Ascending aorta (tissue), 2 donors: ENCODE measurements around the gene EPB41L4A. TPM values are rescaled to one million over a fixed set of nuclear protein-coding genes. Genes with fewer than 3 reads are reported as not detected.

Experiments used
- DNase-seq, 2 donors: peaks; one replicate each; pipeline ENCODE4 v3.0.0-alpha.2; 2019; ENCODE audit warnings: low spot score in 2 of 2
- H3K27ac ChIP-seq, 2 donors: fragments of 200-600 bp; sonication (generic); one replicate each; pipeline ENCODE4 v1.5.1; 2016 to 2017; ENCODE audit warnings: mild to moderate bottlenecking in 1 of 2
- H3K27me3 ChIP-seq: fragments of 200-600 bp; sonication (generic); one replicate; pipeline ENCODE4 v1.5.1; 2017
- H3K36me3 ChIP-seq, 2 donors: fragments of 200-600 bp; sonication (generic); one replicate each; pipeline ENCODE4 v1.5.1; 2016
- H3K4me1 ChIP-seq, 2 donors: fragments of 200-600 bp; sonication (generic); one replicate each; pipeline ENCODE4 v1.5.1; 2016 to 2017; ENCODE audit warnings: mild to moderate bottlenecking in 1 of 2
- H3K4me3 ChIP-seq, 2 donors: fragments of 200-600 bp; sonication (generic); one replicate each; pipeline ENCODE4 v1.5.1; 2016 to 2017; ENCODE audit warnings: mild to moderate bottlenecking in 1 of 2
- H3K9me3 ChIP-seq, 2 donors: fragments of 200-600 bp; sonication (generic); one replicate each; pipeline ENCODE4 v1.5.1; 2016
- CTCF ChIP-seq, 3 experiments: fragments of 200-600 bp in 2 of 3; fragments of 450-650 bp in 1 of 3; sonication (generic) in 2 of 3; IDR thresholded peaks; one replicate each; pipeline ENCODE4 v1.5.1; 2016 to 2019; ENCODE audit warnings: antibody characterized with exemption in 3 of 3, mild to moderate bottlenecking in 1 of 3, moderate library complexity in 1 of 3
- intact Hi-C: fragments of 100-400 bp; cut with DNase I; formaldehyde crosslinking; loops from one replicate; pipeline ENCODE4 v1.15.1; 2023
- total RNA-seq: library from RNA; depleted of rRNA; stranded (reverse); fragments of >200 nt; gene quantifications from one replicate; pipeline ENCODE4 v1.1.0, GENCODE V29; 2016

Gene EPB41L4A
- total RNA-seq, 1 donor from 2014 or later = 9.4 TPM

GRCh38 chr5:112253478-112254250, 165.4 kb downstream of the EPB41L4A start:
- no peaks in the 10 kb centered on the region for H3K4me1 ChIP-seq
- DNase-seq = peak in 1 of 2 donors; percentile 70
- H3K9me3 ChIP-seq = no peaks in the 10 kb centered on the region
- H3K4me3 ChIP-seq = no peak overlapping the region
- intact Hi-C loops = no loop called here
- H3K27ac ChIP-seq = peak overlapping the region; percentile 48 to 55
- H3K36me3 ChIP-seq = no peaks in the 10 kb centered on the region
- TF ChIP-seq CTCF (IDR thresholded peaks at IDR 0.05) = no peak
- H3K27me3 ChIP-seq = no peaks in the 10 kb centered on the region

DNA sequence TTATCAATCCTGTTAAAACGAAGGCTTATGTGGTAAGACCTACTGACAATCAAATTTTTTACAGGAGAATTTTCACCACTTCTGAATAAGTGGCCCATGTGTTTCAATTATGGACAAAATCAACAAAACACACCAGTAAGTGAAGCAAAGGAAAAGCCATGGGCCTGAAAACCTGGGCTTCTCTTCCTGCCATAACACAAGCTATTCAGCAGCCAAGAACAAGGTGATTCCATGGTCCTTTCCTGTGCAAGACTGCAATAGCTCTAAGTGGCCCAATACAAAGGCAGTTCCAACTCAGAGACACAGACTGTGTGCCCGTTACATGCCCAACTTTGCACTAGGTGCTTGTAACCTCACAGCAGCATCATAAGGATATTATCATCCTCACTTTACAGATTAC, 168.5 kb downstream of the EPB41L4A start:
- TF ChIP-seq CTCF (IDR thresholded peaks at IDR 0.05) = no peak
- no peak for DNase-seq
- Histone ChIP-seq H3K9me3 (no peaks in the 10 kb centered on the region), H3K27me3 (no peaks in the 10 kb centered on the region), H3K4me1 (no peaks in the 10 kb centered on the region), H3K36me3 (no peaks in the 10 kb centered on the region), H3K4me3 (no peak overlapping the region), H3K27ac (no peak overlapping the region)
- intact Hi-C loops = no loop called here

DNA sequence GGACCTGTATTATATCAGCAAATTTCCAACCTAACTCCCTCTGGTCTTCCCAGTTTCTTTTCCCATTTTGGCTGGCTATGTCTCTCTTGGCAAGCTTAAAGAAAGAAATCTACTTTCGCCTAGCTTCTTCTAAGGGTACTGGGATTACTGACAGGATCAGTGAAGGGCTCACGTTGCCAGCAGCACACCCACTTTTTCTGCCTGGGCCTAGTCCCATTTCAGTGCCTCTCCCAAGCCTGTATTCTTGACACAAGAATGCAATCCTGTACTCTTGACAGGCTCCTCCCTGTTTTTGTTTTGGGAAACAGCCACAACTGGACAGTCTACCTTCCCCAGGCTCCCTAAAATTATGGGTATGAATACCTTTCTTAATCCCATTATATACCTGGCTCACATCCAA, 170.5 kb downstream of the EPB41L4A start:
- Histone ChIP-seq H3K4me1 (no peaks in the 10 kb centered on the region), H3K4me3 (no peak overlapping the region), H3K9me3 (no peaks in the 10 kb centered on the region), H3K36me3 (no peaks in the 10 kb centered on the region), H3K27ac (no peak overlapping the region), H3K27me3 (no peaks in the 10 kb centered on the region)
- intact Hi-C loops = no loop called here
- no peak for TF ChIP-seq CTCF (IDR thresholded peaks at IDR 0.05)
- DNase-seq = no peak

GRCh38 chr5:112247960-112248359, 171.1 kb downstream of the EPB41L4A start:
- H3K27ac ChIP-seq = no peak overlapping the region
- H3K36me3 ChIP-seq = no peaks in the 10 kb centered on the region
- no peak overlapping the region for H3K4me3 ChIP-seq
- H3K9me3 ChIP-seq = no peaks in the 10 kb centered on the region
- H3K27me3 ChIP-seq = no peaks in the 10 kb centered on the region
- no peaks in the 10 kb centered on the region for H3K4me1 ChIP-seq
- DNase-seq = no peak
- intact Hi-C loops = no loop called here
- no peak for TF ChIP-seq CTCF (IDR thresholded peaks at IDR 0.05)

- no peak for TF ChIP-seq CTCF (IDR thresholded peaks at IDR 0.05)
- no peaks in the 10 kb centered on the region for H3K4me1 ChIP-seq
- no peaks in the 10 kb centered on the region for H3K9me3 ChIP-seq
- H3K36me3 ChIP-seq = no peaks in the 10 kb centered on the region
- intact Hi-C loops = no loop called here
- no peaks in the 10 kb centered on the region for H3K27me3 ChIP-seq
- no peak overlapping the region for H3K4me3 ChIP-seq
- no peak overlapping the region for H3K27ac ChIP-seq
- no peak for DNase-seq
Measured at GRCh38 chr5:112245656-112246055, 173.4 kb downstream of the EPB41L4A start.
